Measurements from ENCODE around the gene PRUNE2.
"Not testable (repeated sequence)": the region's sequence is repeated elsewhere in the genome, so short reads cannot be mapped to it uniquely, and the experiment has no call there.

PRUNE2 gene

DNA sequence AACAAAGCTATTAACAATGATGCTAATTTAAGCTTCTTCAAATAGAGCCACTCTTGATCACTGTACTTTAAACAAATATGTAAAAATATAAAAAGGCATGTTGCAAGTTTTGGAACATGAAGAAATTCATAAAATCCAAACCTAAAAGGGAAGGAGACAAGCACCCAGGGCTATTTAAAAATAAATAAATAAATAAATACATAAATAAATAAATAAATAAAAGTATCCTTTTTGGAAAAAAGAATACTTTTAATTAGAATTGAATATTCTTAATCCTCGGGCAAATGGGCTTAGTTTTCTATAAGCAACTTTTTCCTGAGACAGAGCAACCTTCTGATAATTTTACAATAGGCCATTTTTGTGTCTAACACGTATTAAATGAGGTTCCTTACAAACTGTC, 289.1 kb downstream of the PRUNE2 start:
- ATAC-seq = no peak

DNA sequence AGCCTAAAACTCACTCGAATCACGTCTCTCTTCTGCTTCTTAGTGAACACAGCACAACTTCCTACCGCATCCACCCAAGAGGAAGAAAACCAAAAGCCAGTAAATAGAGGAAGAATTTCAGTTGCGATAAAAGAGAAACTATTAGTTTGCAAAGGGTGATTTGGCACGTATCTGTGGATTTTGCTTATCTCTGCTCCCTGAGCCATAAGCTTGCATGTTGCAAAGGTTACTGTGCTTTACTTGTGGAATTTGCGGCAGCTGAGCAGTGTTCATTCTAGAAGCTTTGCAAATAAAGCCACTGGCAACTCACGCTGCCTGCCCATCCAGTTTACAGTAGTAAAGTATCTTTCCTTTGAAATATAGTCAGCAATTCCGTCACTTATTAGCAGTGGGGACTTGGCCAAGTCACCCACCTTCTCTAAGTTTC, 290.7 kb downstream of the PRUNE2 start:
- no peak for ATAC-seq

DNA sequence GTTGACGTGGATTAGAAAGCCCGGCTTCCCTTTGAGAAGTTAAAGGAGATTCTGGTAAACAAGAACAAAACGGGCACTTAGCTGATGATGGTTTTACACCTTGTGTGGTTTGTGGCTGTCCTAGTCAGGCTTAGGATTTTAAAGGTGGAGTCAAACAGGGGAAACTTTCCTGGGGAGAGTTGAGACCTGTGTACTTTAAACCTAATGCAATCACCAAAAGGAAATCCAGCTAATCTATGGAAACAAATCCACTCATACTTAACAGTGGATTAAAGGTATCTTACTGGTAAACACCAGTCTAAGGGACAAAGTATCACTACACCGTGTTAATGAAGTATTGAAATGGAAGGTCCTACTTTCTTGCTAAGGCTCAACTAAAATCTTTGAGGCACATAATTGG, 291.9 kb downstream of the PRUNE2 start:
- no peak for ATAC-seq

DNA sequence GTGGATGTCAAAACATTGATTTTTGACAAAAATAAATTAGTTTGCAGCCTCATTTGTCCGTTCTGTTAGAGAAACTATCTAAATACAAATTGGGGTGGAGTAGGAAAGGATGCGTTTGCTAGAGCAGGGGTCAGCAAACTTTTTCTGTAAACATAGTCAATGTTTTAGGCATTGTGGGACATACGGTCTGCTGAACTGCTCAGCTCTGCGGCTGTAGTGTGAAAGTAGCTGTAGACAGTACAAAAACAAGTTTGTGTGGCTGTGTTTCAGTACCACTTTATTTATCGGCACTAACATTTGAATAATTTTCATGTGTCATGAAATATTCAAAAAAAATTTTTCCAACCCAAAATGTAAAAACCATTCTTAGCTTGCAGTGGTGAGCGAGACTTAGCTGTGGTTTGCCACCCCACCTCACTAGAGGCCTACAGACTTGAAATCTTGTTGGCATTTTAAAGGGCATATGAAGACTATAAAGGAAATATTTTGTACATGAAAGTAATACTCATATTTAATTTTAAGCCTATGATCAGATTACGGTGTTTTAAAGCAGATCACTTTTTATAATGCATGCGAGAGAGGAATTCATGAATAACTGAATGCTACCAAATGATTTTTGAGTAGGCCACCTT, 292.6 kb downstream of the PRUNE2 start:
- ATAC-seq = no peak

DNA sequence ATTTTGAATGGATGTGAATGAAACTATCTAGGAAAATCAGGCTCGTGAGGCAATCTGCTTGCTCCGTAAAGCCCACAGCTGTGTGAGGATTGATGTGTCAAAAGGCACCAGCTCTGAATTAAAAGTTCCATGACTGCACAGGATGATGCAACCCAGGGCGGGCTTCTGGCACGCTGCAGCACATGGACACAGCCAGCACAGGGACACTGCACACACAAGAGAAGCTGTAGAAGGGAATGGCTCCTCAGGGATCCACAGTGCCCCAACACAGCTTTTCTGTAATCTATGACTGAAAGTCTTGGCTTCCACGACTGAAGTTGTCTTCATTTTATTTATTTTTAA, 295.9 kb downstream of the PRUNE2 start:
- no peak for ATAC-seq

DNA sequence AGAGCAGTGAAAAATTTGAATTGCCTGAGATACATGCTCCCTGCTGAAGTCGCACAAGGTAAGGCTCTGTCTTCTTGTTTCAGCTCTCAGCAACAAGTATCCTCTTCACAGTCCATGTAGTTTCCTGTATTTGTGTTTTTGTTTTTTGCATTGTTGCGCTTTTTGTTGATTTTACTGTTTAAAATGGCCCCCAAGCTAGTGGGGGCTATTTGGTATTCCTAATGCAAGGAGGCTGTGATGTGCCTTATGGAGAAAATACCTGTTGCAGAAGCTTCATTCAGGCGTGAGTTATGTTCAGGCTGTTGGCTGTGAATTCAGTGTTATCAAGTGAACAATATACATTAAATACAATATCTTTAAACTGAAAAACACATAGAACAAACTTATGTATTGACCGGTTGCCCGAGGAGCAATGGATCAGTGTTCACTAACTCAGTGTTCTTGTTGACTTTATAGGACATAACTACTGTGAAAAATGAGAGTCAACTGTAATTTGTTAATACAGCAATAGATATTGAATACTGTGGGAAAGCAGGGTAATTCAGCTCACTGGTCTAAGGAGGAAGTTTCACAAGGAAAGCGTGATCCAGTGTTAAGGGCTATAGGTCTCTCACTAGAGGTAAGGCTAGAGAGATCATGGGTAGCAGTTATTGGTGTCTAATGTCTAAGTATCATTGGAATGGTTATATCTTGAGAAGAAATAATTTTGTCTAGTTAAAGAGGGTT, 296.5 kb downstream of the PRUNE2 start:
- ATAC-seq = no peak

DNA sequence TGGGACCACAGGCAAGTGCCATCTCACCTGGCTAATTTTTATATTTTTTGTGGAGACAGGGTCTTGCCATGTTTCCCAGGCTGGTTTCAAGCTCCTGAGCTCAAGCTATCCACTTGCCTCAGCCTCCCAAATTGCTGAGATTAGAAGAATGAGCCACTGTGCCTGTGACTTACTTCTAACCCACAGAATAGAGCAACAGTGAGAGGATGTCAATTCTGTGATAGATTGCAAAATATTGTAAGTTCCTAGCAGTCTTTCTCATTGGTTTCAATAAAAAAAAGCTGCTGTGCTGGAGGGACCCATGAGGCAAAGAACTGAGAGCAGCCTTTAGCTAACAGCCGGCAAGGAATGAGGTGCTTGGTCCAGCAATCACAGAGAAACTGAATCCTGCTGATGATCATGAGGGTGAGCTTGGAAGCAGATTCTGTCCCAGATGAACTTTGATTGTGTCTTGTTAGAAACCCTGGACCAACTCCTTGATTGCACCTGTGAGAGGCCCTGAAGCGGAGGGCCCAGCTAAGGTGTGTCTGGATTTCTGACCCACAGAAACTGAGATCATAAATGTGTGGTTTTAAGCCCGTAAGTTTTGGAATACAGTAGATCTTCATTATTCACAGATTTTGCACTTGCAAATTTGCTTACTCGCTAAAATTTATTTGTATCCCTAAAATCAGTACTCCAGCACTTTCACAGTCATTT, 297.2 kb downstream of the PRUNE2 start:
- ATAC-seq = no peak

DNA sequence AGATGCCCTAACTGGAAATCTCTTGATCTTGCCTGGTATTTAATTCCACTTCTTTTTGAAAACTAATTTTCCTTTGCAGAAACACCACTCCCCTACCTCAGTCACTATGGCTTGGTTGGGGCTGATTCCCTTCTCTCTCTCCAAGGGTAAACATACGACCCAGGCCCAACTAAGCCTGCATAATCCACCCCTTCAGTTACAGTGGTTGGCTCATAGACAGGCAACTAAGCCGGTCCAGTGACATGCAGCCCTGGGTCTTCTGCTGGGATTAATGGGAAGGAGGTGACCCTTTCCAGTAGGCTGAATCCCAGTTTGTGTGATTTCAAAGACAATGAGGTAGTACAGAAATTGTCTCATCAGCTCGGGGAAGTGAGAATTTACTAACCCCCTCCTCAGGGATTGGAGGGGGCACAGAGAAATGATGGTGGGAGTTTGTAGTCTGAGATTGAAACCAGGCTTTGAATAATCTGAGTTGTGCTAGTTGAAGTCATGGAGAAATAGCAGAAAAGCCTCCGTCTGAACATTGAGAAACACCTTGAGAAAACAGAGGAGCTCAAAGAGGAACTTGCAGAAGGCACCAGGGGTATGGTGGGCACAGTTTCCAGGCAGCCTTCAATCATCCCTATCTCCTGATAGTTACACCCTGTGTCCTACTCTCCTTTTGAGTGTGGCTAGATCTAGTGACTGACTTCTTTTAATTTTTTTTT, 298.0 kb downstream of the PRUNE2 start:
- ATAC-seq = no peak

DNA sequence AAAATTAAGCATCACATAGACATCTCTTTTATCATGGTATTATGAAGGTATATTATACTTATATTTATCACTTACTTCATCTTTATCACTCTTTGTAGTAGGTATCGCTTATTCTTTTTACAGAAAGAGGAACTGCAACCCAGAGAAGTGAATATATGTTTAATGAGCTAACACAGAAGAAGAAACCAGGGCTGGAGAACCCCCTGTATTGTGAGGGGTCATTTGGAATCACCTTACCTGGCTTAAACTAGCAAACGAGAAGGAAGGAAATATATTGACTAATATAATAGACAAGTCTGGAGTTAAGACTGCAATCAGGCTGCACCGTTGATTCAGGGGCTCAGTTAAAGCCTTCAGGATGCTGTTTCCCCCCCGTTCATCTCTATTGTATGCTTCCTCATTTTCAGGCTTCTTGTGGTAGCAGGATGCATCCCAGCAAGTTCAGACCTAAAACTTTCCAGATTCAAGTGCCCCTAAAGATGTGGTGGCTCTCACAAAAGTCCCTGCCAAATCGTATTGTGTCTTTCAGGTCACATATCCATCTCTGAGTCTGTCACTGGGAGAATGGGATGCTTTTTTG, 300.5 kb downstream of the PRUNE2 start:
- peak; percentile 36 to 44 for ATAC-seq

DNA sequence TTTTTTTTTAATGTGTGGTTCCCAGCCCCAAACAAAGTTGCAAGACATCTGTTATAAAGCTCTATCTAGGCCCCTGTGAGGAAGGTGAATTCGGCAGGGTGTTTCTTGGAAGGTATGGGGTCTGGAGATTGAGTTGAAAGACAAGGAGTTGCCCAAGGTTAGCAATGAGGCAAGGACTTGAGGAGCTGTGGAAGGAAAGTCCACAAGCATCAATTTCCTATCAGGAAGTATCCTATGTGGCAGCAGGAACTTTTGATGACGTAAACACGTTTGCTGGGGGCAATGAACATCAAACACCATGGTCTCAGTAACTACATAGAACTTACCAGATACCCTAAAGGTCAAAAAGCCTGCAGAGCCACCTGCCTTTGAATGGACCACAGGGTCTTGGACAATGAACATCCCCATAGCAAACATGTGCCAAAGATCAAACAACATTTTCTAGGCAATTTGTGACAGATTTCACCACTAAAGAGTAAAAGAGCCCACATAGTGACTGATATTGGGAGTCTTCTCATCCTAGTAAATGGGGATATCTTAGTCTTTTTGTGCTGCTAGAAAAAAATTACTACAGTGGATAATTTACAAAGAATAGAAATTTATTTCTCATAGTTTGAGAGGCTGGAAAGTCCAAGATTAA, 301.9 kb downstream of the PRUNE2 start:
- ATAC-seq = no peak

DNA sequence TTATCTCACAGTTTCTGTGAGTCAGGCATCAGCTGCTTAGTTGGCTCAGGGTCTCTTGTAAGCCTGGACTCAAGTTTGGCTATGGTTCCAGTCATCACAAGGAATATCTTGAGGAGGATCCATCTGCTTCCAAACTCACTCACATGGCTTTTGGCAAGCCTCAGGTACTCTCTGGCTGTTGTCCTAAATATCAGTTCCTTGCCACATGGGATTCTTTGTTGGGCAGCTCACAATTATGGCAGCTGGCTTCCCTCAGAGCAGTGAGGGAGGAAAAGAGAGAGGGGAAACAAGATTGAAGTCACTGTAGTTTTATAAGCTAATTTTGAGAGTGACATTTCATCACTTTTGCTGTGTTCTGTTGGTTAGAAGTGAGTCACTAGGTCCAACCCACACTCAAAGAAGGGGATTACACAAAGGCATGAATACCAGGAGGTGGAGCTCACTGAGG, 302.4 kb downstream of the PRUNE2 start:
- peak; percentile 37 to 71 for ATAC-seq

DNA sequence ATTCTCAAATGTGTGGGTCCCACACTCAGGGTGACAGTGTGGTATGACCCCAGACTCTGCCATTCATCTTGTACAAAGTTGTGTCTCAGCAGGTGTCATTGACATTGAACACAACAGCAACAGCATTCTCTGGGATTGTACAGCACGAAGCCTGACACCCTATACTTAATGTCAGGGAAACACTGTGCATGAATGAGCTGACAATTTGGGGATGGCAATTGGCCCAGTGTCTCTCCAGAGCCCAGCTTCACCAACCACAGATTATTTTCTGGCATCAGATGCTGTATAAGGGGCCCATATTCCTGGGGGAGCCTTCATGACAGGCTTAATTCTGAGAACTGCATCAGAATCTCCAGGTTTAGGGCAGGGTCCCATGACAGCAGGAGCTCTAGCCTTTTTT, 303.7 kb downstream of the PRUNE2 start:
- no peak for ATAC-seq

DNA sequence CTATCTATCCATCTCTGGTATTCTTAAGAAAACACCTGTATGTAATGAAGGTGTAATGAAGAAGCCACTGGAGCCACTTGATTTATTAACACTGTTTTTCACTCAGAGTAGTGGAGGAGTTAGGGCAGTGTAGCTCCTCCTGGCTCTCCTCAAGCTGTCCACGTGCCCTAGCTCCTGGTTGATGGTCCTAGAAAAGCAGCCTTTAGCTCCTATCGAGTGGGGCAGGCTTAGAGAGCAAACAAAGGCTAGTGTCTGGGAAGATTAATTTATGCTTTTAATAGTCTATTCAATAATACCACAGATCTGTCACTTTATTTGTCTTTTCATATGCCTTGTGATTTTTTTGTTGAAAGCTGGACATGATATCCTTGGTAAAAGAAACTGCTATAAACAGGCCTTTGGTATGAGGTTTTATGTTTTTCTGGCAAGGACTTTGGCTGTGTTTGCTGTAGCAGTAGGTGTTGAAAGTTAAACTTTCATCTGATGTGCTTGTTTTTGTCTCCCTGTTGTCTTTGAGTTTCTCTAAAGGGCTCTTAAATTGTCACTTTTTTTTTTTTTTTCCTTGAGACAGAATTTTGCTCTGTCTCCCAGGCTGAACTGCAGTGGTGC, 305.8 kb downstream of the PRUNE2 start:
- no peak for ATAC-seq

DNA sequence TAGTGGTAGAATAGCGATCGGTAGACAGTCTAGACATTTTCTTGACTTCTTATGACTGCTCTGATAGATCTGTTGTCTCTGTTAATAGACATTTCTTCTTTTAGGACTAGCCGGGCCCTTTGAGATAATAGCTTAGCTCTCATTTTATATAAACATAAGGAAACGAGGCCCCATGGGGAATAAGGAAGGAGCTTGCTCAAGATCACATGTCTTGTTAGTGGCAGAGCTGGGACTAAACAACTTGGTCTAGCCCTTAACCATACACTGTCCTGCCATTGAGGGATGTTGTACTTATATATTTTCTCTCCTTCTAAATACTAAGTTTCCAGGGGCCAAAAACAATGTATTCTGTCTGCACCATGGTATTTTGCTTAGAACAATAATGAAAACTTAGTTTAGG, 306.9 kb downstream of the PRUNE2 start:
- no peak for ATAC-seq

DNA sequence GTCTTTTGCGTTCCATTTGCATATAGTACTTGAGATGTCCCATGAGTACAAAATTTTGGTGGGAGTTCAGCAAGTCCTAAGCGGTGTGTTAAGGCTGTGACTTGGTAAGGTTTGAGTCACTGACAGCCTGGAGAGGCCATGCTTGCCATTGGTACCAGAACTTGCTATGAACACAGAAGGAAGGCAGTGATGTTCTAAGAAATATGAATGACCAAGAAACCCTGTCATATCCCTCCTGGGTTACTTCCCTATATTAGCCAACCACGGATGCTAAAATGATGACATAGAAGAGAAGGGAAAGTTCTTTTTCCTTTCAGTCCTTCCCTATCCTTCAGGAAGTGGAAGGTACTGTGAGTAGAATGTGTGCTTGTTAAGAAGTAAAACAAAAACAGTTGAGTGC, 310.3 kb downstream of the PRUNE2 start:
- ATAC-seq = no peak

DNA sequence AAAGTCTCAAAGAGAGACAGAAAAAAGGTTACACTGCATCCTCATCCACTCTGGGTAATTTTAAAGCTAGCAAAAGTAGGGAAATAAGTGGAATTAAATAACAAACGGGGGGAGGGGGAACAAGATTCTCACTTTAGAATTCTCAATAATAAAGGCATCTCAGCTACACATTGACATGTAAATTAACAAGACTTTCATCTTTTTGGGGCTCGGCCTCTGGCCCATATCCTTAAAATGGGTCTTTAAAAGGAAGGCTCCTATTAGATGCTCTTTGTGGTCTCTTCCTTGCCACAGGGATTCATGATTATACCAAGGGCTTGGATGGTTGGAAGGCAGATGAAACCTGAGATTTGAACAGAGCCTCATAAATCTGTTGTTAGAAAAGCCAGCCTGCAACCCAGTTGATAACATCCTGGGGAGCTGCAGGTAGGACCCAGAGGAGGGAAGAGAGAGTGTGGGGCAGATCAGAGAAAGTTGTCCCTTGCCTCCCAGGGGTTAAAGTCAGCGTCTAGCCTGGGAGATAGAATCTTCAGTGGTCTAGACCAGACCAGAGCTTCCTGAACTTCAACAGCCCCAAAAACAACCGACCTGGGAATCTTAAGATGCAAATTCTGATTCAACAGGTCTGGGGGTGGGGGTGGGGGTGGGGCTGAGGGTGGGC, 311.0 kb downstream of the PRUNE2 start:
- ATAC-seq = no peak

DNA sequence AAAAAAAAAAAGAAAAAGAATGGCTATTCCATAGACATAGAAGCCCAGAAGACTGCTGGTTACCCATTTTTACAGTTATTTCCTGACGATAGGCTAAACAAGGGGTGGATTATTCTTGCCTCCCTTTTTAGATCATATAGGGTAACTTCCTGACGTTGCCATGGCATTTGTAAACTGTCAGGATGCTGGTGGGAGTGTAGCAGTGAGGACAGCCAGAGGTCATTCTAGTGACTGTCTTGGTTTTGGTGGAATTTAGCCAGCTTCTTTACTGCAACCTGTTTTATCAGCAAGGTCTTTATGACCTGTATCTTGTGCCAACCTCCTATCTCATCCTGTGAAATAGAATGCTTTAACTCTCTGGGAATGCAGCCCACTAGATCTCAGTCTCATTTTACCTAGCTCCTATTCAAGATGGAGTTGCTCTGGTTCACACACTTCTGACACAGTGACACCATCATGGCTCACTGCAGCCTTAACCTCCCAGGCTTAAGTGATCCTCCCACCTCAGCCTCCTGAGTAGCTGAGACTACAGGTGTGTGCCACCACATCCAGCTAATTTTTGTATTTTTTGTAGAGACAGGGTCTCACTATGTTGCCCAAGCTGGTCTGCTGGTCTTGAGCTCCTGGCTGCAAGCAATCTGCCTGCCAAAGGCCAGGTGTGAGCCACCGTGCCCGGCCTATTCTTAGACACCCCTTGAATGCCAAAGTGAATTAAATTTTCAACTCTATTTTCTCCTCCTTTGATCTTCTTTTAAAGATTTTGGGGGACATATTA, 311.8 kb downstream of the PRUNE2 start:
- not testable (repeated sequence) for ATAC-seq

DNA sequence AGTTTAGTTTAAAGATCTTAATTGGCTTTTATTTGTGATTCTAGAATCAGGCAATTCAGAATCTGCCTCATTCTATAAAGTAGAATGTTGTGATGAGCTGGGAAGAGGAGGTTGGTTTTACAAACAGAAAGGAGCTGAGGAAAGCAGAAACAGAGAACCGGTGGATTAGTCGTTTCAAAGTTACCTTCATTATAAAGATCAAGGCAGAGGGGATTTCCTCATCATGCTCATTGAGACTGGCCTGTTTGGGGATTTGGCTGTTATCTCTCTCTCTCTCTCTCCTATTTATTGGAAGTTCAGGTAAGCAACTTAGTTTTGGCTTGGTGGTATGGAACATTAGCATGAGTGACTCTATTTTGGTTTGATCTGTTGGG, 313.0 kb downstream of the PRUNE2 start:
- no peak for ATAC-seq

DNA sequence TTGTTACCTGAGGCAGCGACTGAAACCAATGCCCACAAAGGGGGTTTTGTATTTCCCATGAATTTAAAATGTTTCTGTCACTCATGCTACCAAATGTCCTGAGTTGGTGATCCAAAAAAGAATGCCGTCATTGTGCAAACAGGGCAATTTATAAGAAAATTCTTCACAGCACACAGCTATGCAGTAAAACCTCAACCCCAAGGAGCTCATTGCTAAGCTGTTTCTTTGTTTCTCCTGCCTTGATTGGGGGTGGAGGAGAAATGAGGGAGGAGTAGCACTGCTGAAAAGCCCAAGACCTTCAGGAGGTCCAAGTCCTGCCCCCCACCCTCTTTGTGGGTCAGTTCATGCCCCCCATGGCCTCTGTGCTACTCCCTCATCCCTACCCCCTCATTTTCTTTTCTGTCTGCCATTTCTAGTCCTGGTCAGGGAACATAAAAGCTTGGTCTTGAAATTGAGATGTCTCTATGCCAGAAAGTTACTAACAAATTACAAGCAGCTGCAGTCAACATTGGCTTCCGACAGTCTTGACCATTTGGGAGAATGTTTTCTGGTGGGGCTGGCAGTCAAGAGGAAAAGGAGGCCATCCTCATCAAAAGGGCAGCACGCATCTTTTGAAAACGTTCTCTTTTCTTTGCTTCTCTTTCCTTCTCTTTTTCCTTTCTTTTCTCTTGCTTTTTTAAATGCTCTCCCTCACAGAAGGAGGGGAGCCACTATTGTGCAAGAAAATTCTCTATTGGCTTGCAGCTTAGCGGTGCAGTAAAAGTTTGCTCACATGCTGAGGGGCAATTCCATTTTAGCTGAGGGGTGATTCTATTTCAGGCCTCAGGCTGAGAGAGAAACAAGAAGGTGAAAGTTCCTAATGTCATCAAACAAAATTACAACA, 313.6 kb downstream of the PRUNE2 start:
- no peak for ATAC-seq

All from activated CD4-positive, CD25-positive, alpha-beta regulatory T cell treated with anti-CD3 and anti-CD28 coated beads, Interleukin-2, amount 50 U/mL, for 24 hours (primary cell).